SU-DHL-6 (cell line): ENCODE results near the gene GNAI1.

Experiments
- CTCF ChIP-seq: fragments of 200-600 bp; sonication (generic); IDR thresholded peaks from one replicate; pipeline ENCODE4 v1.5.1; 2017; ENCODE audit warnings: antibody characterized with exemption, mild to moderate bottlenecking, low read length, moderate library complexity; ENCODE audit not compliant: insufficient read depth, poor library complexity, severe bottlenecking
- EZH2phosphoT487 ChIP-seq: fragments of 200-600 bp; sonication (generic), shearing (Covaris generic); conservative IDR thresholded peaks from 2 replicates; pipeline ENCODE4 v1.6.1; 2018; ENCODE audit warnings: mild to moderate bottlenecking, antibody characterized with exemption, low read length, moderate library complexity, mixed read lengths

DNA sequence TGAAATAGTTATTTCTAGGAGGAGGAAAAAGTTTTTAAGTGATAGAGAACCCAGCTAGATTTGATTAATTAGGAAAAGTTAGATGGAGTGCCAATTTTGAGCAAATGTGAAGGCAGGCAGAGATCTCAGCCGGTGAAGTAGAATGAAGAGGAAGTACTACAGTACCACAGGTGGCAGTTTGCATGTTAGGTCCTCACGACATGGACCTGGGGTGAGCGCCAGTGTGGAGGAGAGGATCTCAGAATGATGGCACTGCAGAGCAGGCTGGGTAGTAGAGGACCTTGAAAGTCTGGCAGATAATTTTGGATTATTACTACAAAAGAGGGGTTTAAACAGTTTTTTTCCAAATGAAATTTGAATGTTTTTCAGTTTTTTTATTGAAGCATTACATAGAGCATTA is 81.1 kb downstream of the GNAI1 start:
- TF ChIP-seq CTCF (no peak), EZH2phosphoT487 (no peak)
